GM10248 (cell line): ENCODE measurements around the gene SCARF2.

ENCODE experiments used
- CTCF ChIA-PET: fragments of 300-600 bp; sonication (Branson Sonifier 250); formaldehyde crosslinking; extraction: SDS; loops from one replicate; lab custom pipeline; 2021; ENCODE audit warnings: antibody characterized with exemption; lab: Yijun Ruan, JAX
- POLR2A ChIA-PET: fragments of 350-650 bp; sonication (Branson Sonifier 250); formaldehyde crosslinking; extraction: SDS; loops from one replicate; lab custom pipeline; 2020; ENCODE audit warnings: antibody characterized with exemption; lab: Yijun Ruan, JAX
- DNase-seq: peaks from one replicate; pipeline ENCODE4 v3.0.0; 2012; ENCODE audit errors: extremely low spot score
- TF ChIP-seq, protein P1 (sequence below): IDR thresholded peaks from 2 replicates; pipeline ENCODE4 v1.5.1; 2012; ENCODE audit warnings: mild to moderate bottlenecking, low read depth; ENCODE audit errors: extremely low read depth, missing control alignments, control extremely low read depth

Gene SCARF2

DNA sequence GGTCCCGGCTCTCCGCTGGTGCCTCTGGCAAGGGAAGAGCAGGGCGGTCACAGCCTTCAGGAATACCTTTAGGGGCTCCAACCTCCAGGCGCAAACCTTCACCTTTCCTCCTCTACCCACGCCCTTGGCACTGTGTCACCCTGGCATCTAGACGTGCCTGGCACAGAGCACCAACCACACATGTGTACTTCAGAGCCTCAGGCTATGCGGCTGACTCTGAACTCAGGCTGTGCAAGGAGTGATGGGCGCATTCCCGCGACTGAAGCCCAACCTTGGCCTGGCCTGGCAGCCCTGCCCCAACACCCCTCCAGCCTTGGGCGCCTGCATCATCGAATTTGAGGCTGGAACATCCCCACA is 11.4 kb downstream of the SCARF2 start:
- TF ChIP-seq, protein P1, sequence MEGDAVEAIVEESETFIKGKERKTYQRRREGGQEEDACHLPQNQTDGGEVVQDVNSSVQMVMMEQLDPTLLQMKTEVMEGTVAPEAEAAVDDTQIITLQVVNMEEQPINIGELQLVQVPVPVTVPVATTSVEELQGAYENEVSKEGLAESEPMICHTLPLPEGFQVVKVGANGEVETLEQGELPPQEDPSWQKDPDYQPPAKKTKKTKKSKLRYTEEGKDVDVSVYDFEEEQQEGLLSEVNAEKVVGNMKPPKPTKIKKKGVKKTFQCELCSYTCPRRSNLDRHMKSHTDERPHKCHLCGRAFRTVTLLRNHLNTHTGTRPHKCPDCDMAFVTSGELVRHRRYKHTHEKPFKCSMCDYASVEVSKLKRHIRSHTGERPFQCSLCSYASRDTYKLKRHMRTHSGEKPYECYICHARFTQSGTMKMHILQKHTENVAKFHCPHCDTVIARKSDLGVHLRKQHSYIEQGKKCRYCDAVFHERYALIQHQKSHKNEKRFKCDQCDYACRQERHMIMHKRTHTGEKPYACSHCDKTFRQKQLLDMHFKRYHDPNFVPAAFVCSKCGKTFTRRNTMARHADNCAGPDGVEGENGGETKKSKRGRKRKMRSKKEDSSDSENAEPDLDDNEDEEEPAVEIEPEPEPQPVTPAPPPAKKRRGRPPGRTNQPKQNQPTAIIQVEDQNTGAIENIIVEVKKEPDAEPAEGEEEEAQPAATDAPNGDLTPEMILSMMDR = no peak
- no peak for DNase-seq
- POLR2A ChIA-PET = no interaction called here
- CTCF ChIA-PET = interaction anchor here (5.0 kb wide), 1 partner anchor 29 kb away, joined by 25 read pairs; no protein-coding TSS in a partner anchor

DNA sequence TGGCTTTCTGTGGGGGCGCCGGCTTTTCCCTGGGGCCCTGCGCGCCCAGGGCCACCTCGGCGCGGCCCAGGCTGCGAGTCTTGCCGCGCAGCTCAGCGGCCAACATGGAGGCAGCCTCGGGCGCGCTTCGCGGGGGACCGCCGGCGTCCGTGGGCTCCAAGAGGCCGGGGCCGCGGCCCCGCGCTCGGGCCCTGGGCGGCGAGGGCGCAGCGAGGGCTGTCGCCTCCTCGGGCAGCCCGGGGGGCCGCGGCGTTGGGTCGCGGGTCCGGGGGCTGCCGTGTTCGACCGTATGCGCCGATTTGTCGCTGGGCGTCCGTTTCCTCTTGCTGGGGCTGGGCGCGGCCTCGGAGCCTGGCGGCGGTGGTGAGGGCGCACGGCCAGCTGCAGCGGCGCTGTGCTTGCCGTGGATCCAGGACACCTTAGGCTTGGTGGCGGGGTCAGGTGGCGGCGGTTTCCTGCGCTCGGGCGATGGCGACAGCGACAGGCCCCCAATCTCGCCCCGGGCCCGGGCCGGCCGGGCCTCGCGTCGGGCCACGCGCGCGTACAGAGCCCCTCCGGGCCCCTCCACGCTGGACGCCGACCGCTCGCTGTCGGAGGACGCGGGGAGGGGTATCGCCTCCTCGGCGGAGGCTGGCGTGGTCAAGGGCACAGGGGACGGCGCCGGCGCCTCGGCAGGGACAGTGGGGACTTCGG is 11.9 kb downstream of the SCARF2 start:
- CTCF ChIA-PET = no interaction called here
- TF ChIP-seq, protein P1 = no peak
- no peak for DNase-seq
- POLR2A ChIA-PET = no interaction called here

DNA sequence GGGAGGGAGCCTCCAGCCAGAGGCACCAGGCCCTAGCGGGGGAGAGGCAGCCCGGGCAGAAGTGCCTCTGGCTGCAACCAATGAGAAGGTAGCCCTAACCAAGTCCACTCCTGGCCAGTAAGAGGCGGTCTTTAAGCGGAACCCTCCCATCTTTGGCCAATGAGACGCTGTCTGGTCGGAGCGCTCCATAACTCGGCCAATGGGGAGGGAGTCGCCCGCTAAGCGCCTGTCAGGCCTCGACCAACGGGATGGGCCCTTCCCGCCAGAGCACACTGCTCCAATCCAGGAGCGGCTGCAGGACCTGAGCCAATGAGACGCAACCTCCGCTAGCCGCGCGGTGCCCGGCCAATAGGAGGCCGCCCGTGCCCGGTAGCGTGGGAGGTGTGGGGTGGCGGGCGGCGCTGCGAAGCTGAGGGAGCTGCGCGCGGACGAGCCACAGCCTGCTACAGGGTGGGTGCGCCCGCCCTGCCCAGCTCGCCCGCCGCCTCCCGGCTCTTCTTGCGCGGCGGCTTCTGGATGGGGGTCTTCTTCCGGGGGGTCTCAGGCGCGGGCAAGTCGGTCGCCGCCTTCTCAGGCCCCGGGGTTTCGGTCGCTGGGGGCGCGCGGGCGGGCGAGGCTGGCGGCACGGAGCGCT is 12.6 kb downstream of the SCARF2 start:
- ChIA-PET POLR2A (no interaction called here), CTCF (no interaction called here)
- no peak for DNase-seq
- TF ChIP-seq, protein P1 = no peak

DNA sequence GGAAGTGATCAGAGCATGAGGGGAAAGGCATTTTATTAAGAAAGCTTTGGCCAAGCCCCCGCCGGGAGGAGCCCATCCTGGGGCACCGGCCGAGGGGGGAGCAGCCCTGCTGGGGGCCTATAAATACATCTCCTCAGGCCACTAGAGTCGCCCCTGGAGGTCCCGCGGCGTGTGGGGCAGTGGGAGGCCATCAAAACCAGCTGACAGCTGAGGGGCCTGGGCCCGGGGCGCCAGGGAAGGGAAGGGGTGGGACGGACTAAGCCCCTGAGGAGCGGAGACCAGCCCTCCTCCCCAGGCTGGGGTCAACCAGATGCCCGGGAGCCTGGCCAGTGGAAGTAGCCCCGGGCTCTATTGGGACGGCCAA is 13.1 kb downstream of the SCARF2 start:
- no peak for DNase-seq
- TF ChIP-seq, protein P1 = no peak
- ChIA-PET CTCF (interaction anchor here (1.2 kb wide), 1 partner anchor 11 kb away, joined by 3 read pairs; no protein-coding TSS in a partner anchor), POLR2A (no interaction called here)

GRCh38 chr22:20423906-20424551 is 13.6 kb downstream of the SCARF2 start:
- ChIA-PET CTCF (interaction anchor here (1.2 kb wide), 1 partner anchor 11 kb away, joined by 3 read pairs; no protein-coding TSS in a partner anchor), POLR2A (no interaction called here)
- TF ChIP-seq, protein P1 = no peak
- DNase-seq = no peak

- ChIA-PET CTCF (interaction anchor here (1.2 kb wide), 1 partner anchor 12 kb away, joined by 3 read pairs; no protein-coding TSS in a partner anchor), POLR2A (no interaction called here)
- DNase-seq = no peak
- TF ChIP-seq, protein P1 = no peak
Measured at GRCh38 chr22:20423008-20423905, 14.4 kb downstream of the SCARF2 start.
